Stimulated activated naive B cell treated with anti-CD40 and anti-IgM and Interleukin-4, amounts not matched to agents 10 μg/mL and 1 μg/mL and 100 μg/mL, for 72 hours (primary cell): ENCODE data around the gene ERICH6B.

ENCODE experiments used
- ATAC-seq, 2 donors: fragments of 150-1000 bp; cut with Tn5 transposase; replicated peaks; 2 replicates each; pipeline ENCODE4 v1.10.0; 2021; ENCODE audit warnings: moderate library complexity in 1 of 2
- DNase-seq: peaks from one replicate; pipeline ENCODE4 v3.0.0; 2021
- H3K27ac Mint-ChIP-seq: one replicate; pipeline ENCODE4 v1.8.0; 2022; ENCODE audit warnings: mild to moderate bottlenecking, mixed read lengths
- H3K27me3 Mint-ChIP-seq, 2 donors: one replicate each; pipeline ENCODE4 v1.8.0; 2022; ENCODE audit warnings: mixed read lengths in 2 of 2
- H3K36me3 Mint-ChIP-seq, 2 donors: one replicate each; pipeline ENCODE4 v1.8.0; 2022; ENCODE audit warnings: mixed read lengths in 2 of 2, mild to moderate bottlenecking in 1 of 2
- H3K4me1 Mint-ChIP-seq, 2 donors: one replicate each; pipeline ENCODE4 v1.8.0; 2022; ENCODE audit warnings: mixed read lengths in 2 of 2, mild to moderate bottlenecking in 1 of 2
- H3K4me3 Mint-ChIP-seq, 2 donors: one replicate each; pipeline ENCODE4 v1.8.0; 2022; ENCODE audit warnings: mild to moderate bottlenecking in 2 of 2, mixed read lengths in 2 of 2, moderate library complexity in 1 of 2
- H3K9me3 Mint-ChIP-seq, 2 donors: one replicate each; pipeline ENCODE4 v1.8.0; 2022; ENCODE audit warnings: mixed read lengths in 2 of 2, mild to moderate bottlenecking in 1 of 2

The ERICH6B gene

GRCh38 chr13:45516757-45517156 is 98.8 kb downstream of the ERICH6B start:
- DNase-seq (no peak), ATAC-seq (no peak)
- no peak overlapping the region for H3K27ac Mint-ChIP-seq
- H3K4me3 Mint-ChIP-seq, result no peak overlapping the region
- no peaks in the 10 kb centered on the region for H3K9me3 Mint-ChIP-seq
- no peaks in the 10 kb centered on the region for H3K27me3 Mint-ChIP-seq
- H3K36me3 Mint-ChIP-seq, result peaks cover 26 to 39% of the 10 kb centered on the region in 2 donors
- H3K4me1 Mint-ChIP-seq, result no peaks in the 10 kb centered on the region

DNA sequence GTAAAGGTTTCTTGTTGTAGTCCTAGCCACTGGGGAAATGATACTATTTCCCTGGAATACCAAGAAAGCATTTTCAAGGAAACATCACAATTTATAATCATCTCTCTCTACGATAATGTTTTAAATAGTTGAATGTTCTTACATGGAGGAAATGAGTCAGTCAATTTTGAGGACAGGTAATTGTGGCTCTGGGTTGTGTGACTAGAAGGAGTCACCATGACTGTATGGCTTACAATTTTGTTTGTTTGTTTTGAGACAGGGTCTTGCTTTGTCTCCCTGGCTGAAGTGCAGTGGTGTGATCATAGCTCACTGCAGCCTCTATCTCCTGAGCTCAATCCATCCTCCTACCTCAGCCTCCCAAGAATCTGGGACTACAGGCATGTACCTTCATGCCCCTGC is 103.4 kb downstream of the ERICH6B start:
- Mint-ChIP-seq H3K27me3 (no peaks in the 10 kb centered on the region), H3K36me3 (peaks cover 12 to 25% of the 10 kb centered on the region in 2 donors), H3K9me3 (no peaks in the 10 kb centered on the region), H3K27ac (no peak overlapping the region), H3K4me1 (peaks cover 8% of the 10 kb centered on the region in 2 donors), H3K4me3 (no peak overlapping the region)
- DNase-seq (no peak), ATAC-seq (no peak)

- peak; percentile 48 to 64 for ATAC-seq
- H3K4me3 Mint-ChIP-seq, result no peak overlapping the region
- no peak for DNase-seq
- H3K36me3 Mint-ChIP-seq, result peaks cover 17 to 29% of the 10 kb centered on the region in 2 donors
- peaks cover 8% of the 10 kb centered on the region in 2 donors for H3K4me1 Mint-ChIP-seq
- no peaks in the 10 kb centered on the region for H3K27me3 Mint-ChIP-seq
- H3K9me3 Mint-ChIP-seq, result no peaks in the 10 kb centered on the region
- no peak overlapping the region for H3K27ac Mint-ChIP-seq
Measured at GRCh38 chr13:45511310-45512097, 104.0 kb downstream of the ERICH6B start.

DNA sequence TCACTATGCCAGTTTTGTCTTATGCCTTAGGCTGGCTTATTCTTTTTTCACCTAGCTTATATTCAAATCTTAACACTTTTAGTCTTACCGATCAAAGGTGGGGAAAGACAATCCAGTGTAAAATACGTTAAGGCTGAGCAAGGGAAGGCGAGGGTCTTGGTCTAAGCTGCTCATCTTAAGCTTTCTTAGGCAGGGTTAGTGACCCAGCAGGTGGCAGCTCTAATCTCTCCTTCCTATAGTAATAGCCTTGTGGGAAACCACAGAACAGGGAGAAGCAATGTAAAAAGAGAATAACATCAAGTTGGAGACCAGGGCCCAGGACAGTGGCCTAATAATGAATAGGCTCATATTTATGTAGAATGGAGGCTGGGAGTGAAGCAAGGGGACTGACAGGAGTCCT is 104.9 kb downstream of the ERICH6B start:
- no peak overlapping the region for H3K4me3 Mint-ChIP-seq
- peaks cover 8 to 10% of the 10 kb centered on the region in 2 donors for H3K4me1 Mint-ChIP-seq
- peaks cover 22 to 33% of the 10 kb centered on the region in 2 donors for H3K36me3 Mint-ChIP-seq
- H3K27ac Mint-ChIP-seq, result no peak overlapping the region
- H3K27me3 Mint-ChIP-seq, result no peaks in the 10 kb centered on the region
- DNase-seq (no peak), ATAC-seq (no peak)
- no peaks in the 10 kb centered on the region for H3K9me3 Mint-ChIP-seq

DNA sequence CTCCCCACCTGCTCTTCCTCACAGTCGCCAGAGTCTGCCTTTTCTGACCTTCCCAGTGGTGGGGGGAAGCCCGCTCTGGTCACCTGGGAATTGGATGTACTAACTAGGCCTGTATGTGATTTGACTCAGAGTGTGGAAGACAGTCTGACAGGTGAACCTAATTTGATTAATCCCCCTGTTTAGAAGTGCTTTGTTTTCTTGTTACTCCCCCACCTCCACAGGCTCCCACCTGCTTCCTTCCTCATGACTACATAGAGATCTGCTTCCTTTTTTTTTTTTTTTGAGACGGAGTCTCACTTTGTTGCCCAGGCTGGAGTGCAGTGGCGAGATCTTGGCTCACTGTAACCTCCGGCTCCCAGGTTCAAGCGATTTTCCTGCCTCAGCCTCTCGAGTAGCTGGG is 106.8 kb downstream of the ERICH6B start:
- H3K27ac Mint-ChIP-seq, result peak overlapping the region; percentile 60
- H3K36me3 Mint-ChIP-seq, result peaks cover 23 to 38% of the 10 kb centered on the region in 2 donors
- H3K27me3 Mint-ChIP-seq, result no peaks in the 10 kb centered on the region
- no peak for DNase-seq
- H3K9me3 Mint-ChIP-seq, result no peaks in the 10 kb centered on the region
- peaks cover 8 to 10% of the 10 kb centered on the region in 2 donors for H3K4me1 Mint-ChIP-seq
- peak; percentile 12 to 33 for ATAC-seq
- H3K4me3 Mint-ChIP-seq, result no peak overlapping the region

DNA sequence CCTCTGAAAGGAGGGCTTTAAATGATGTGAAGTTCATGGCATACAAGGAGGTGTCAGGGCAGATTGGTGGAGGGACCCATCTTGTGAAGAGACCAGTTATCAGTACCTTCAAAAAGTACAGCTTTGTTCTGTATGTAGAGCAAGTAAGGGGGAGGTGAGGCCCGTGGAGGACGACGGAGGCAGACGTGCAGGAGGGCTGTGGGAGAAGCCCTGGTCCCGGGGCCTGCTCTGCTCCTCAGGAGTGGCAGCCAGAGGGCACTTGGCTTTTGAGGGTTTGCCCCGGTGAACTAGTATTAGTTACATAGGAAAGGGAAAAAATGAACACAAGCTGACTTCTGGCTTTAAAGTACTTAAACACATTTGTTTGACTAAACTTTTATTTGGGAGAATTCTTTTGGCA is 108.7 kb downstream of the ERICH6B start:
- H3K27me3 Mint-ChIP-seq, result no peaks in the 10 kb centered on the region

DNA sequence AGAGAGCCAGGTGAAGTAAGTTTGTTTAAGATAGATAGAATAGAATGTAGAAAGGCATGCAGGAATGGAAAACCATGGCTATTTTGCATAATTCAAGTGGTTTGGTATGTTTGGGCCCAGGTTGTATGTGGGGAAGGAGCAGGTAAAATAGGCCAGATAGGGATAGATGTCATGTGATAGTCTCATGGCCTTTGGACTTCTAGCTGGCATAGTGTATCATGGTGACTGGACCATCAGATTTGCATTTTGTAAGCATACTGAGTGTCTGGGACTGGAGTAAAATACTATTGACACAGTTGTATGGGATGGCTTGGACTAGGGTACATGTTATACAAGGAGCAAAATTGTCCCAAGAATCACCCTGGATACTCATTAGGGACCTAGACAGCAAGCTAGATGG is 111.9 kb downstream of the ERICH6B start:
- Mint-ChIP-seq H3K27ac (no peak overlapping the region), H3K27me3 (no peaks in the 10 kb centered on the region), H3K4me3 (no peak overlapping the region), H3K9me3 (no peaks in the 10 kb centered on the region), H3K4me1 (peaks cover 11 to 14% of the 10 kb centered on the region in 2 donors), H3K36me3 (peaks cover 41 to 45% of the 10 kb centered on the region in 2 donors)
- ATAC-seq (no peak), DNase-seq (no peak)

More for the DNA sequence above, 108.7 kb downstream of the ERICH6B start:
- Mint-ChIP-seq H3K9me3 (no peaks in the 10 kb centered on the region), H3K27ac (no peak overlapping the region), H3K4me1 (peaks cover 8 to 10% of the 10 kb centered on the region in 2 donors), H3K36me3 (peaks cover 34 to 50% of the 10 kb centered on the region in 2 donors), H3K4me3 (no peak overlapping the region)
- DNase-seq (no peak), ATAC-seq (no peak)

GRCh38 chr13:45501175-45501526 is 114.4 kb downstream of the ERICH6B start:
- Mint-ChIP-seq H3K27ac (no peak overlapping the region), H3K9me3 (no peaks in the 10 kb centered on the region), H3K4me1 (peaks cover 8 to 11% of the 10 kb centered on the region in 2 donors), H3K27me3 (no peaks in the 10 kb centered on the region), H3K4me3 (no peak overlapping the region), H3K36me3 (peaks cover 42 to 46% of the 10 kb centered on the region in 2 donors)
- DNase-seq (no peak), ATAC-seq (no peak)

DNA sequence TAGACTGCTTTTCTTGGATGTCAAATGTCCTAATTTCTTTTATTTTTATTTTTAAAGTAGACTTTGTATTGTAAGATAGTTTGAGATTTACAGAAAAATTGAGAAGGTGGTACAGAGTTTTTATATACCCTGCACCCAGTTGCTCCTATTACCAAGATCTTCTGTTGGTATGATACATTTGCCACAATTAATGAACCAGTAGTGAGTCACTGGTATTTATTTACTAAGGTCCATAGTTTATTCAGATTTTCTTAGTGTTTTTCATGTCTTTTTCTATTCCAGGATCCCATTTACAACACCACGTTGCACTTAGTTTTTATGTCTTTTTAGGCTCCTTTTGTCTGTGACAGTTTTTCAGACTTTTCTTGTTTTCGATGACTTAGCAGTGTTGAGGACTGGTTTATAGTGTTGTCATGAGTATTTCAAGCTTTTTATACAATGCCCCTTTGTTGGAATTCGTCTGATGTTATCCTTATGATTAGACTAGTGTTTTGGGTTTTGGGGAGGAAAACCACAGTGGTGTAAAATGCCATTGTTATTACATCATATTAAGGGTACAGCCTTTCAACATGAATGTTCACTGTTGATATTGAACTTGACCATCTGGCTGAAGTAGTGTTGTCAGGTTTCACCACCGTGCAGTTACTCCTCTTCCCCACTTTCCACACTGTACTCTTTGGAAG is 114.9 kb downstream of the ERICH6B start:
- peaks cover 6 to 11% of the 10 kb centered on the region in 2 donors for H3K4me1 Mint-ChIP-seq
- DNase-seq (no peak), ATAC-seq (no peak)
- H3K27me3 Mint-ChIP-seq, result no peaks in the 10 kb centered on the region
- no peak overlapping the region for H3K4me3 Mint-ChIP-seq
- no peaks in the 10 kb centered on the region for H3K9me3 Mint-ChIP-seq
- no peak overlapping the region for H3K27ac Mint-ChIP-seq
- H3K36me3 Mint-ChIP-seq, result peaks cover 39 to 43% of the 10 kb centered on the region in 2 donors

GRCh38 chr13:45496942-45497341 is 118.6 kb downstream of the ERICH6B start:
- ATAC-seq (no peak), DNase-seq (no peak)
- Mint-ChIP-seq H3K27ac (no peak overlapping the region), H3K9me3 (no peaks in the 10 kb centered on the region), H3K4me1 (peaks cover 6 to 11% of the 10 kb centered on the region in 2 donors), H3K4me3 (no peak overlapping the region), H3K27me3 (no peaks in the 10 kb centered on the region), H3K36me3 (peaks cover 25 to 30% of the 10 kb centered on the region in 2 donors)

GRCh38 chr13:45492538-45492937 is 123.0 kb downstream of the ERICH6B start:
- ATAC-seq, result no peak
- H3K9me3 Mint-ChIP-seq, result no peaks in the 10 kb centered on the region
- no peak for DNase-seq

More at GRCh38 chr13:45492538-45492937, 123.0 kb downstream of the ERICH6B start:
- no peaks in the 10 kb centered on the region for H3K4me1 Mint-ChIP-seq
- H3K27ac Mint-ChIP-seq, result no peak overlapping the region
- no peaks in the 10 kb centered on the region for H3K27me3 Mint-ChIP-seq
- peaks cover 12 to 20% of the 10 kb centered on the region in 2 donors for H3K36me3 Mint-ChIP-seq
- no peak overlapping the region for H3K4me3 Mint-ChIP-seq
